ENCODE measurements around the gene CYSLTR2. TPM values are rescaled to one million over a fixed set of nuclear protein-coding genes. Genes with fewer than 3 reads are reported as not detected.

Gene CYSLTR2
- total and polyA plus RNA-seq, 2 donors from 2014 or later = 1.2 to 1.4 TPM

GRCh38 chr13:48720621-48721020 is 66.9 kb downstream of the CYSLTR2 start:
- intact Hi-C loops (cut with DNase I) = no loop called here
- H3K36me3 ChIP-seq (ENCODE audit: control insufficient read depth in 2 of 3, insufficient read depth in 3 of 3, low read length in 3 of 3) = no peaks in the 10 kb centered on the region
- no peak overlapping the region for H3K27ac ChIP-seq (ENCODE audit: low read depth in 2 of 2, low read length in 2 of 2)
- no peak for DNase-seq
- no peak overlapping the region for H3K9ac ChIP-seq (ENCODE audit: low read length in 3 of 3)
- no peaks in the 10 kb centered on the region for H3K4me1 ChIP-seq (ENCODE audit: control insufficient read depth in 2 of 3, insufficient read depth in 2 of 3, low read depth in 1 of 3, low read length in 3 of 3)
- FAIRE-seq = no peak
- no peaks in the 10 kb centered on the region for H3K27me3 ChIP-seq (ENCODE audit: control insufficient read depth, insufficient read depth, low read length)
- TF ChIP-seq CTCF (IDR thresholded peaks at IDR 0.05; ENCODE audit: borderline replicate concordance, extremely low read depth, insufficient read depth) = no peak
- H3K9me3 ChIP-seq (ENCODE audit: control insufficient read depth in 2 of 3, insufficient read depth in 1 of 3, low read length in 3 of 3) = peaks cover 0 to 12% (median 4%) of the 10 kb centered on the region in 3 donors
- H3K4me3 ChIP-seq (ENCODE audit: low read length in 3 of 3) = no peak overlapping the region

- H3K4me1 ChIP-seq (ENCODE audit: control insufficient read depth in 2 of 3, insufficient read depth in 2 of 3, low read depth in 1 of 3, low read length in 3 of 3) = no peaks in the 10 kb centered on the region
- no peak overlapping the region for H3K4me3 ChIP-seq (ENCODE audit: low read length in 3 of 3)
- FAIRE-seq = no peak
- no peak for DNase-seq
- H3K27me3 ChIP-seq (ENCODE audit: control insufficient read depth, insufficient read depth, low read length) = no peaks in the 10 kb centered on the region
- H3K9me3 ChIP-seq (ENCODE audit: control insufficient read depth in 2 of 3, insufficient read depth in 1 of 3, low read length in 3 of 3) = peaks cover 0 to 4% (median 2%) of the 10 kb centered on the region in 3 donors
- intact Hi-C loops (cut with DNase I) = no loop called here
- no peak overlapping the region for H3K9ac ChIP-seq (ENCODE audit: low read length in 3 of 3)
- H3K36me3 ChIP-seq (ENCODE audit: control insufficient read depth in 2 of 3, insufficient read depth in 3 of 3, low read length in 3 of 3) = no peaks in the 10 kb centered on the region
- H3K27ac ChIP-seq (ENCODE audit: low read depth in 2 of 2, low read length in 2 of 2) = no peak overlapping the region
- no peak for TF ChIP-seq CTCF (IDR thresholded peaks at IDR 0.05; ENCODE audit: borderline replicate concordance, extremely low read depth, insufficient read depth)
Observed at GRCh38 chr13:48723168-48723567, 69.4 kb downstream of the CYSLTR2 start.

GRCh38 chr13:48725271-48725670 is 71.5 kb downstream of the CYSLTR2 start:
- H3K27me3 ChIP-seq (ENCODE audit: control insufficient read depth, insufficient read depth, low read length) = no peaks in the 10 kb centered on the region
- no peaks in the 10 kb centered on the region for H3K9me3 ChIP-seq (ENCODE audit: control insufficient read depth in 2 of 3, insufficient read depth in 1 of 3, low read length in 3 of 3)
- TF ChIP-seq CTCF (IDR thresholded peaks at IDR 0.05; ENCODE audit: borderline replicate concordance, extremely low read depth, insufficient read depth) = no peak
- no peak overlapping the region for H3K9ac ChIP-seq (ENCODE audit: low read length in 3 of 3)
- FAIRE-seq (no peak), DNase-seq (peak in 2 of 5 donors; percentile 64 to 92)
- H3K4me1 ChIP-seq (ENCODE audit: control insufficient read depth in 2 of 3, insufficient read depth in 2 of 3, low read depth in 1 of 3, low read length in 3 of 3) = no peaks in the 10 kb centered on the region
- H3K36me3 ChIP-seq (ENCODE audit: control insufficient read depth in 2 of 3, insufficient read depth in 3 of 3, low read length in 3 of 3) = no peaks in the 10 kb centered on the region
- intact Hi-C loops (cut with DNase I) = no loop called here
- H3K27ac ChIP-seq (ENCODE audit: low read depth in 2 of 2, low read length in 2 of 2) = no peak overlapping the region
- H3K4me3 ChIP-seq (ENCODE audit: low read length in 3 of 3) = no peak overlapping the region

- no peak overlapping the region for H3K4me3 ChIP-seq (ENCODE audit: low read length in 3 of 3)
- H3K9me3 ChIP-seq (ENCODE audit: control insufficient read depth in 2 of 3, insufficient read depth in 1 of 3, low read length in 3 of 3) = no peaks in the 10 kb centered on the region
- H3K4me1 ChIP-seq (ENCODE audit: control insufficient read depth in 2 of 3, insufficient read depth in 2 of 3, low read depth in 1 of 3, low read length in 3 of 3) = no peaks in the 10 kb centered on the region
- intact Hi-C loops (cut with DNase I) = no loop called here
- H3K9ac ChIP-seq (ENCODE audit: low read length in 3 of 3) = no peak overlapping the region
- TF ChIP-seq CTCF (IDR thresholded peaks at IDR 0.05; ENCODE audit: borderline replicate concordance, extremely low read depth, insufficient read depth) = no peak
- H3K27me3 ChIP-seq (ENCODE audit: control insufficient read depth, insufficient read depth, low read length) = no peaks in the 10 kb centered on the region
- H3K27ac ChIP-seq (ENCODE audit: low read depth in 2 of 2, low read length in 2 of 2) = no peak overlapping the region
- FAIRE-seq (peak; percentile 3), DNase-seq (peak in 3 of 5 donors; percentile 45 to 88 (median 67))
- no peaks in the 10 kb centered on the region for H3K36me3 ChIP-seq (ENCODE audit: control insufficient read depth in 2 of 3, insufficient read depth in 3 of 3, low read length in 3 of 3)
Observed at GRCh38 chr13:48726711-48727110, 73.0 kb downstream of the CYSLTR2 start.

All from kidney (tissue), 14 donors.